Type B pancreatic cell (in vitro differentiated cells): ENCODE results near the gene GRK6. TPM values are rescaled to one million over a fixed set of nuclear protein-coding genes. Genes with fewer than 3 reads are reported as not detected.
A peak's percentile ranks its signal among the peaks of the same experiment; 100 is the strongest.

Experiments
- DNase-seq: peaks from one replicate; pipeline ENCODE4 v3.0.0; 2021; ENCODE audit warnings: mixed read lengths; ENCODE audit not compliant: unreplicated experiment; ENCODE audit errors: extremely low spot score
- H3K27ac Mint-ChIP-seq: 2 replicates; pipeline ENCODE4 v1.8.0; 2021; ENCODE audit warnings: mild to moderate bottlenecking, mixed read lengths
- H3K27me3 Mint-ChIP-seq: 2 replicates; pipeline ENCODE4 v1.8.0; 2021; ENCODE audit warnings: mixed read lengths
- H3K36me3 Mint-ChIP-seq: 2 replicates; pipeline ENCODE4 v1.8.0; 2021; ENCODE audit warnings: mixed read lengths
- H3K4me1 Mint-ChIP-seq: one replicate; pipeline ENCODE4 v1.8.0; 2021; ENCODE audit warnings: mixed read lengths; ENCODE audit not compliant: unreplicated experiment
- H3K4me3 Mint-ChIP-seq: 2 replicates; pipeline ENCODE4 v1.8.0; 2021; ENCODE audit warnings: mild to moderate bottlenecking, mixed read lengths
- H3K9me3 Mint-ChIP-seq: 2 replicates; pipeline ENCODE4 v1.8.0; 2021; ENCODE audit warnings: mixed read lengths
- total RNA-seq: library from RNA; stranded (reverse); gene quantifications from 2 replicates; pipeline ENCODE4 v1.2.1, GENCODE V29; 2021; ENCODE audit warnings: low replicate concordance
- TF ChIP-seq, protein P1 (sequence below): fragments of 200-600 bp; sonication (generic); conservative IDR thresholded peaks from 2 replicates; pipeline ENCODE4 v1.5.0; 2021; ENCODE audit warnings: antibody characterized with exemption, mild to moderate bottlenecking

Gene GRK6
- total RNA-seq, 1 donor from 2014 or later: 47.3 TPM

DNA sequence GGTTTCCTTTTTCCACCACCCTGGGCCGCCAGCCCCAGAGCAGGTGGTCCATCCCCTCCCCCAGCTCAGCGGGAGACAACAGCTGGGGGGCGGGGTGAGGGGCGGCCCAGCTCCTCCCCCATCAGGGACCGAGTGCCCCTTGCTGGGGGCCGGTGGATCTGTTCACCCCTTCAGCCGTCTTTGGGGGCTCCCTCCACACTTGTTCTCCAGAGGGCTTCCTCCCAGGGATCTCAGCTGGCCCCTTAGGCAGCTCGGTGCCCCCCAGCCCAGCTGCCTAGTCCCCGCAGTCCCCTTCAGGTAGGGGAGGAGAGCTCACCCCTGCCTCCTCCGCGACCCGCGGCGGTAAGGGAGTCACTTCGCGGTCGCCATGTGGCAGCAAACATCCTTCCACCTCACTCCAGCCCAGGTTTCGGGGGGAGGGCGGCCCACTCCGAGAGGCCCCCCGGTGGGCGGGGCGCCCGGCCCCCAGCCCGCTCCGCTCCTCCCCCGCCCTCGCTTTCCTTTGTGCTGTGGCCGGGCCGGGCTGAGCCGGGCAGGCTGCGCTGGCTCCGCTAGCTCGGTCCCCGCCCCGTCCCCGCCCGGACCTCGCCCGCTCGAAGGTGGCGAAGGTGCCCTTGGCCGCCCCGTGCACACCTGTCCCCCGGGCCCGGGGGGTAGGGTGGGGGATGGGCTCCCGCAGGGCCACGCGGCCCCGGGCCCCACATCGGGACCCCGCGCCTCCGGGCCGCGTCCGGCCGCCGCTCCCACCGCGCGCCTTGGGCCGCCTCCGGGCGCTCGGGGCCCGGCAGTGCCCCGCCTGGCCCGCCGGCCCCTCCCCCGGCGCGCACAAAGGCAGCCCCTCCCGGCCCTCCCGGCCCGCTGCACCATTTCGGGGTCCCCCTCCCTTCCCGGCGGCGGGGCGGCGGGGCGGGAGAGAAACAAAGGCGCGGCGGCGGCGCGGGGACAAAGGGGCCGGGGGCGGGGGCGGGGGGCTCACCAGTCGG lies 46.3 kb downstream of the GRK6 start:
- Mint-ChIP-seq H3K27ac (peak overlapping the region; percentile 26), H3K27me3 (no peaks in the 10 kb centered on the region), H3K9me3 (no peaks in the 10 kb centered on the region), H3K4me3 (peak overlapping the region; percentile 85), H3K4me1 (peaks cover 29% of the 10 kb centered on the region), H3K36me3 (peaks cover 8% of the 10 kb centered on the region)
- no peak for DNase-seq
- TF ChIP-seq, protein P1, sequence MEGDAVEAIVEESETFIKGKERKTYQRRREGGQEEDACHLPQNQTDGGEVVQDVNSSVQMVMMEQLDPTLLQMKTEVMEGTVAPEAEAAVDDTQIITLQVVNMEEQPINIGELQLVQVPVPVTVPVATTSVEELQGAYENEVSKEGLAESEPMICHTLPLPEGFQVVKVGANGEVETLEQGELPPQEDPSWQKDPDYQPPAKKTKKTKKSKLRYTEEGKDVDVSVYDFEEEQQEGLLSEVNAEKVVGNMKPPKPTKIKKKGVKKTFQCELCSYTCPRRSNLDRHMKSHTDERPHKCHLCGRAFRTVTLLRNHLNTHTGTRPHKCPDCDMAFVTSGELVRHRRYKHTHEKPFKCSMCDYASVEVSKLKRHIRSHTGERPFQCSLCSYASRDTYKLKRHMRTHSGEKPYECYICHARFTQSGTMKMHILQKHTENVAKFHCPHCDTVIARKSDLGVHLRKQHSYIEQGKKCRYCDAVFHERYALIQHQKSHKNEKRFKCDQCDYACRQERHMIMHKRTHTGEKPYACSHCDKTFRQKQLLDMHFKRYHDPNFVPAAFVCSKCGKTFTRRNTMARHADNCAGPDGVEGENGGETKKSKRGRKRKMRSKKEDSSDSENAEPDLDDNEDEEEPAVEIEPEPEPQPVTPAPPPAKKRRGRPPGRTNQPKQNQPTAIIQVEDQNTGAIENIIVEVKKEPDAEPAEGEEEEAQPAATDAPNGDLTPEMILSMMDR: peak; percentile 24

DNA sequence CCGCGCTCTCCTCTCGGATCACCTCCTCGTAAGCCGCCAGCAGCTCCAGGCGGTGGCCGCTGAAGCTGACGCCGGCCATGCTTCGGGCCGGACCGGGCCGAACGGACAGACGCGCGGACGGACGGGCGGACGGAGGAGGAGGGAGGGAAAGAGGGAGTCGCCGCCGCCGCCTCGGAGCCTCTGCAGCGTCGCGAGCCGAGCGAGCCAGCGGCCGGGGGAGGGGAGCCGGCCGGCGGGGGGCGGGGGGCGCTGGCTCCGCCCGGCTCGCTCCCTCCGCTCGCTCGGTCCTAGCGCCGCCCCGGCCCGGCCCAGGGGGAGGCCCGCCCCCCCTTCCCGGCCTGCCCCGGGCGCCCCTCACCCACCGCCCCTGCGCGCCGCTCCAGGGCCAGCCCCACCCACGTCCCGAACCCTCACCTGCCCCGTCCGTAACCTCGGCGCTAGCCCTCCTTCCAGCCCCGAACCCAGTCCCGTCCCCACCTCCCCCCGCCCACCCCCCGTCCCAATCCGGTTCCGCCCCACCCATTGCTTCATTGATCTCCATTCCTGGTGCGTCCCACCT lies 47.0 kb downstream of the GRK6 start, which contains the start of gene DBN1:
Gene DBN1, minus strand, starts transcription at position 192 of the 559 bp plus-strand sequence. Its CDS starts 113 bp downstream, at position 79.
- no peak for DNase-seq
- peaks cover 27% of the 10 kb centered on the region for H3K4me1 Mint-ChIP-seq

DNA sequence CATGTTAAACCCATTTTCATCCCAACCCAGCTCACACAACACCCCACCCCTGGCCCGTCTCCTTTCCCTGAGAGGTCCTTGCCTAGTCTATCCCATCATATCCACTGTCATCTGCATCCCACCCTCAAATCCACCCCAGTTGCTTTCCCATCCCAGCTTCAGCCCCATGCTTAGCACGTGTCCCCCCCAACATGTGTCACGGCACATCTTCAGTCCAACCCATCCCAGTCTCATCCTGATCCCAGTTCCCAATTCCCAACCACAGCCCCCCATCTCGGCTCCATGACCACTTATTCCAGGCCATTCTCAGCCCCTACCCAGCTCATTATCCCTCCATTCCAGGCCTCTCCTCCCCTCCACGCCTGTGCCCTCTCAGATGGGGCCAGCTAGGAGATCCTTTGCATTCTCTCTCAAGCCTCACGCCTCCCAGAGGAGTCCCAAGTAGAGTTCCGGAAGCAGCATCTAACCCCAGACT lies 47.6 kb downstream of the GRK6 start:
- TF ChIP-seq, protein P1: no peak
- Mint-ChIP-seq H3K4me3 (peak overlapping the region; percentile 87), H3K36me3 (no peaks in the 10 kb centered on the region), H3K27ac (peak overlapping the region; percentile 91), H3K9me3 (no peaks in the 10 kb centered on the region), H3K4me1 (peaks cover 26% of the 10 kb centered on the region), H3K27me3 (no peaks in the 10 kb centered on the region)
- DNase-seq: no peak

More for the DNA sequence above, 47.0 kb downstream of the GRK6 start, which contains the start of gene DBN1:
- H3K27ac Mint-ChIP-seq: peak within 1 kb of the TSS; percentile 91
- no peaks in the 10 kb centered on the region for H3K27me3 Mint-ChIP-seq
- H3K36me3 Mint-ChIP-seq: peaks cover 4% of the 10 kb centered on the region
- TF ChIP-seq, protein P1: no peak
- peak within 1 kb of the TSS; percentile 87 for H3K4me3 Mint-ChIP-seq
- no peaks in the 10 kb centered on the region for H3K9me3 Mint-ChIP-seq

DNA sequence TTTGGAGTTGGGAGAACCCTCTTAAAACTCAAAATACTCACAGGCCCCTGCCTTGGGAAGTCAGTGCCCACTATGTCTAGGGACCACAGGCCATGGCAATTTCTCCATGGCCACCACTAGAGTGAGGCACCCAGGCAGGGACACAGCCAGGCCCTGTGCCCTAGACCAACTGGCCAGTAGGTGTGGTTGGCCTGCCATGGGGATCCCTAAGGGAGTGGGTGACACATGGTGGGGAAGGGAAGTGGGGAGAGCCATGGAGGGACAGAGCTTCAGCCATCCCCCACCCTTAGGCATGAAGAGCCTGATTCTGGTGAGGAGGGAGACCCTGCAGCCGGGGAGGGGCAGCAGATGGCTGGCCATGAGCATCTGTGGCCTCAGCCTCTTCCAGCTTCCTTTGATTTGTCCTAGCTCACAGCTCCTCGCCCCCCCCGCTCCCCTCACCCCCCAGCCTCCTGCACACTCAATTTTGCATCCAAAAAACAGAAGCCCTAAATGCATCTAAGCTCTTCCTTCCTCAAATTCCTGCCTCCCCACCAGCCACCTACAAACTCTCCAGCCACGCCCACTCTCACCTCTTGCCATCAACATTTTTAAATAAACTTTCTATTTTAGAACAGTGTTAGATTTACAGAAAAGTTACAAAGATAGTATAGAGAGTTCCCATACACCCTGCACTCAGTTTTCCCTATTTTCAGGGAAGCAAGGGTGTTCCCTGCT lies 48.5 kb downstream of the GRK6 start:
- peak overlapping the region; percentile 87 for H3K4me3 Mint-ChIP-seq
- H3K27ac Mint-ChIP-seq: peak overlapping the region; percentile 91
- H3K36me3 Mint-ChIP-seq: no peaks in the 10 kb centered on the region
- DNase-seq: no peak
- H3K4me1 Mint-ChIP-seq: peaks cover 32% of the 10 kb centered on the region
- H3K27me3 Mint-ChIP-seq: no peaks in the 10 kb centered on the region
- no peaks in the 10 kb centered on the region for H3K9me3 Mint-ChIP-seq
- TF ChIP-seq, protein P1: no peak
